Subcutaneous adipose tissue (tissue), 4 donors: ENCODE results near the gene UBE2G2. TPM values are rescaled to one million over a fixed set of nuclear protein-coding genes. Genes with fewer than 3 reads are reported as not detected.

Experiments
- CTCF ChIP-seq: fragments of 450-650 bp; IDR thresholded peaks from one replicate; pipeline ENCODE4 v1.5.1; 2016; ENCODE audit warnings: low read depth, mild to moderate bottlenecking, control low read depth, antibody characterized with exemption, moderate library complexity
- total RNA-seq, 4 donors: library from RNA; depleted of rRNA; stranded (reverse); fragments of >200 nt; gene quantifications; one replicate each; pipeline ENCODE4 v1.1.0, GENCODE V29; 2016

Gene UBE2G2
- total RNA-seq, 4 donors from 2014 or later: 64.4 to 144 (median 100) TPM

- no peak for TF ChIP-seq CTCF
Measured at GRCh38 chr21:44748621-44749020, 53.0 kb downstream of the UBE2G2 start.

GRCh38 chr21:44742418-44743153, 59.0 kb downstream of the UBE2G2 start:
- no peak for TF ChIP-seq CTCF

GRCh38 chr21:44741921-44742320, 59.7 kb downstream of the UBE2G2 start:
- TF ChIP-seq CTCF: no peak

- TF ChIP-seq CTCF: no peak
Measured at GRCh38 chr21:44740742-44741141, 60.9 kb downstream of the UBE2G2 start.

- no peak for TF ChIP-seq CTCF
Measured at GRCh38 chr21:44739316-44739715, 62.3 kb downstream of the UBE2G2 start.

- no peak for TF ChIP-seq CTCF
Measured at GRCh38 chr21:44738621-44739020, 63.0 kb downstream of the UBE2G2 start.

- TF ChIP-seq CTCF: no peak
Measured at GRCh38 chr21:44737706-44738354, 63.8 kb downstream of the UBE2G2 start.
